ENCODE data around the gene SLC1A7.

SLC1A7 gene

DNA sequence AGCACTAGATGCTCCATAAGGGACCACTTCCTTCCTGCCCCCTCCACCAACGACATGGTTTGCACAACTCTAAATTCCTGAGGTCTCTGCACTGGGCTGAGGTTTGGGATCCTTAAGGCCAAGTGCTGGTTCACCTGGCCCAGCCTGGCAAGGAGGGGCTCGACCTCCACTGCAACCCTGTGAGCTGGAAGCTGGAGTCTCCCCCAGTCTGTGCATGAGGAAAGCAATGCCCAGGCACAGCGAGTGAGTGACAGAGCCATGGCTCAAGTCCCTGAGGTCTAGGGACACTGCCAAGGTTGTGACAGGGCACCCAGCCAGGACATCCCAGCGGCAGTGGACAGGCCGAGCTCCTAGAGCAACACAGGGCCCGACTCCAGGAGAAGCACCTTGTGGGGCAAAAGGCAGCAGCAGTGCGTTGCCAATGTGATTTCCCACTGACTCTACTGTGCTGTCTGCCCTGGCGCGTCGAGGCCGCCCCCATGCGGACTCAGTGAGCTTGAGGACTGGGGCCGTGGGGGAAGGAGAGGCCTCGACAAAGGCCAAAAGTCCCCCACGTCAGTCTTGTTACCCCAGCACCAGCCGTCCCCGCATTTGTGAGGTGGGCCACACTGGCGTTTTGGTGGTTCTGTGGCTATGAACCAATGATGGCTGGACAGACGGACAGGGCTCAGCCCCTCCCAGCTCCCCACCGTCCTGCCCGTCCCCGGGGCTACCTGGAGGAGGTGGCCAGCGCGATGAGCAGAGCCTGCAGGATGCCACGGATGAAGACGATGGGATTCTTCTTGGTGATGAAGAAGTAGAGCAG is 50.4 kb downstream of the SLC1A7 start:
- TF ChIP-seq, protein P1, sequence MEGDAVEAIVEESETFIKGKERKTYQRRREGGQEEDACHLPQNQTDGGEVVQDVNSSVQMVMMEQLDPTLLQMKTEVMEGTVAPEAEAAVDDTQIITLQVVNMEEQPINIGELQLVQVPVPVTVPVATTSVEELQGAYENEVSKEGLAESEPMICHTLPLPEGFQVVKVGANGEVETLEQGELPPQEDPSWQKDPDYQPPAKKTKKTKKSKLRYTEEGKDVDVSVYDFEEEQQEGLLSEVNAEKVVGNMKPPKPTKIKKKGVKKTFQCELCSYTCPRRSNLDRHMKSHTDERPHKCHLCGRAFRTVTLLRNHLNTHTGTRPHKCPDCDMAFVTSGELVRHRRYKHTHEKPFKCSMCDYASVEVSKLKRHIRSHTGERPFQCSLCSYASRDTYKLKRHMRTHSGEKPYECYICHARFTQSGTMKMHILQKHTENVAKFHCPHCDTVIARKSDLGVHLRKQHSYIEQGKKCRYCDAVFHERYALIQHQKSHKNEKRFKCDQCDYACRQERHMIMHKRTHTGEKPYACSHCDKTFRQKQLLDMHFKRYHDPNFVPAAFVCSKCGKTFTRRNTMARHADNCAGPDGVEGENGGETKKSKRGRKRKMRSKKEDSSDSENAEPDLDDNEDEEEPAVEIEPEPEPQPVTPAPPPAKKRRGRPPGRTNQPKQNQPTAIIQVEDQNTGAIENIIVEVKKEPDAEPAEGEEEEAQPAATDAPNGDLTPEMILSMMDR (IDR thresholded peaks at IDR 0.05; ENCODE audit: insufficient read depth, missing control alignments), result no peak
- FAIRE-seq (no peak), DNase-seq (ENCODE audit: insufficient read length, low spot score) (no peak)

- no peak for DNase-seq (ENCODE audit: insufficient read length, low spot score)
- TF ChIP-seq, protein P1 (IDR thresholded peaks at IDR 0.05; ENCODE audit: insufficient read depth, missing control alignments), result no peak
- FAIRE-seq, result no peak
Observed at GRCh38 chr1:53090227-53091147, 52.0 kb downstream of the SLC1A7 start.

DNA sequence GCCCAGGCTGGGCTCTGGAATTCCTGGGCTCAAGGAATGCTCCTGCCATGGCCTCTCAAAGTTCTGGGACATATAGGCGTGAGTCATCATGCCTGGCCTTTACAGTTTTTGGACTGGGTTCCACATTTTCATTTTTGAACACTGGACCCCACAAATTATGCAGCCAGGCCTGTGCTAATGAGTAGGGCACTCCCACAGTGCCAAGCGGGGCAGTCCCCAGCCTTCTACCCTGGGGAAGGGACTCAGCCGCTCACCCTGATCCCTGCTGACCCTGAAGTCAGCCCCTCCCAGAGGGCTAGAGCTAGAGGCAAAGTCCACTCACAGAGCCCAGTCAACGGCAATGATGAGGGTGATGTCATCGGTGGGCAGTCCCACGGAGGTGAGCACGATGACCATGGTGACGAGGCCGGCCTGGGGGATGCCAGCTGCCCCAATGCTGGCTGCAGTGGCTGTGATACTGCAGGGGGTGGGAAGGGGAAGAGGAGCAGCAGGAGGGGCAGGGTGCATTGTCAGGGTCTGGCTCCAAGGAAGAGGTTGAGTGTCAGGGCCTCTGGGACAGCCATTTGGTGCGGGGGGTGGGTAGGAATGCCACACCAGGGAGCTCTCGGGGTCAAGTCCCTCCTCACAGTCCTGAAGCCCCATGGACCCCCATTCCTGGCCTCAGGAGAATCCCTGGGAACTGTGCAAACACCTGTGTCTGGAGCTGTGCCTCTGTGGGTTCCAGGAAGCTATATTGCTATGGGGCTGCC is 52.8 kb downstream of the SLC1A7 start:
- DNase-seq (ENCODE audit: insufficient read length, low spot score) (no peak), FAIRE-seq (no peak)
- TF ChIP-seq, protein P1 (IDR thresholded peaks at IDR 0.05; ENCODE audit: insufficient read depth, missing control alignments), result no peak

DNA sequence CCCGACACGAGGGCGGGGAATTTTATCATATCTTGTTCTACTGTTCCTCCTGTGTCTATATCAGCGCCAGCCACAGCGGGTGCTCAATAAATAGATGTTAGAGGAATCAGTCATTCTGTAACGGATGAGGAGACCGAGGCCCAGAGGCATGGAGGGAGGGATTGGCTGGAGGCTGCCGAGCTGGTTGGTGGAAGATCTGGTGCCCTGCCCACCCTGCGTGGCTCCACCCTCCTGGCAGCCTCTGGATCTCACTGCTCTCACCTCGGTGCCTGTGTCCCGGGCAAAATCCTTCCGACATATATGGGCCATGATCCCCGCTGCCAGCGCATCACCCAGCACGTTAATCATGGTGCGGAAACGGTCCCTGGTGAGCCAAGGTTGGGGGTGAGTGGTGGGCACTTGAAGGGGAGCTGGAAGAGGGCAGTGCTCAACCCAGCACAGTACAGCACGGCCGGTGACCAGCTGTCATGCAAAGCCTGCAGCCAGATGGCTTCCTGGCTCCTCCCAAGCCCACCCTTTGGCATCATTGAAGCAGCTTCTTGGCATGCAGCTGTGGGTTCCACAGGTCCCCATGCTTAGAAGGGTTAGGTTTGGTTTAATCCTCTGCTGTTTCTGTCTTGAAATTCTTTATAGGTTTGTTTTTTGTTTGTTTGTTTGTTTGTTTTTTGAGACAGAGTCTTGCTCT is 53.7 kb downstream of the SLC1A7 start:
- FAIRE-seq, result no peak
- DNase-seq (ENCODE audit: insufficient read length, low spot score), result peak; percentile 61
- TF ChIP-seq, protein P1 (IDR thresholded peaks at IDR 0.05; ENCODE audit: insufficient read depth, missing control alignments), result no peak

GRCh38 chr1:53087332-53088285 is 54.8 kb downstream of the SLC1A7 start:
- FAIRE-seq, result no peak
- TF ChIP-seq, protein P1 (IDR thresholded peaks at IDR 0.05; ENCODE audit: insufficient read depth, missing control alignments), result no peak
- no peak for DNase-seq (ENCODE audit: insufficient read length, low spot score)

Data from D721Med (cell line).